H9 (cell line): ENCODE data around the gene TCN1. TPM values are rescaled to one million over a fixed set of nuclear protein-coding genes. Genes with fewer than 3 reads are reported as not detected.

Source experiments
- DNase-seq: peaks from one replicate; pipeline ENCODE4 v3.0.0-alpha.2; 2017
- H2AFZ ChIP-seq: one replicate; pipeline ENCODE4 v1.6.1; 2013; ENCODE audit warnings: mild to moderate bottlenecking, low read length, control low read depth, moderate library complexity
- H2AK5ac ChIP-seq: 2 replicates; pipeline ENCODE4 v1.6.1; 2013; ENCODE audit warnings: low read length, control low read depth, mixed read lengths; ENCODE audit not compliant: insufficient read length
- H2BK120ac ChIP-seq: one replicate; pipeline ENCODE4 v1.6.1; 2013; ENCODE audit warnings: low read depth, mild to moderate bottlenecking, low read length, control low read depth, inconsistent platforms; ENCODE audit not compliant: poor library complexity, severe bottlenecking
- H2BK12ac ChIP-seq: 2 replicates; pipeline ENCODE4 v1.6.1; 2013; ENCODE audit warnings: low read length, control low read depth, mixed read lengths, low read depth; ENCODE audit not compliant: insufficient read length
- H2BK15ac ChIP-seq: 2 replicates; pipeline ENCODE4 v1.6.1; 2013; ENCODE audit warnings: low read depth, low read length, control low read depth
- H2BK20ac ChIP-seq: one replicate; pipeline ENCODE4 v1.6.1; 2013; ENCODE audit warnings: low read depth, mild to moderate bottlenecking, low read length, control low read depth, inconsistent platforms; ENCODE audit not compliant: poor library complexity, severe bottlenecking
- H2BK5ac ChIP-seq: 2 replicates; pipeline ENCODE4 v1.6.1; 2013; ENCODE audit warnings: low read length, control low read depth, mixed read lengths; ENCODE audit not compliant: insufficient read length
- H3K14ac ChIP-seq: 2 replicates; pipeline ENCODE4 v1.6.1; 2013; ENCODE audit warnings: low read length, control low read depth; ENCODE audit not compliant: insufficient read depth
- H3K18ac ChIP-seq: 2 replicates; pipeline ENCODE4 v1.6.1; 2013; ENCODE audit warnings: low read depth, mild to moderate bottlenecking, mixed read lengths, low read length, control low read depth; ENCODE audit not compliant: insufficient read length
- H3K23ac ChIP-seq: 2 replicates; pipeline ENCODE4 v1.6.1; 2013; ENCODE audit warnings: low read length, control low read depth, mixed read lengths, low read depth; ENCODE audit not compliant: insufficient read length
- H3K23me2 ChIP-seq: 2 replicates; pipeline ENCODE4 v1.6.1; 2013; ENCODE audit warnings: low read depth, mild to moderate bottlenecking, mixed read lengths, low read length, control low read depth; ENCODE audit not compliant: insufficient read length, poor library complexity, severe bottlenecking
- H3K27ac ChIP-seq: 2 replicates; pipeline ENCODE4 v1.5.1; 2013; ENCODE audit warnings: low read length, control low read depth, mixed read lengths, low read depth; ENCODE audit not compliant: insufficient read length
- H3K27me3 ChIP-seq: 2 replicates; pipeline ENCODE4 v1.6.1; 2013; ENCODE audit warnings: low read length, control low read depth, inconsistent platforms; ENCODE audit not compliant: insufficient read depth
- H3K4ac ChIP-seq: 2 replicates; pipeline ENCODE4 v1.6.1; 2013; ENCODE audit warnings: low read depth, mild to moderate bottlenecking, control low read depth, inconsistent platforms, low read length, moderate library complexity
- H3K4me1 ChIP-seq: 2 replicates; pipeline ENCODE4 v1.6.1; 2013; ENCODE audit warnings: low read length, control low read depth, inconsistent platforms; ENCODE audit not compliant: insufficient read depth
- H3K4me2 ChIP-seq: 2 replicates; pipeline ENCODE4 v1.6.1; 2013; ENCODE audit warnings: low read length, control low read depth, mixed read lengths; ENCODE audit not compliant: insufficient read length, insufficient read depth
- H3K56ac ChIP-seq: 2 replicates; pipeline ENCODE4 v1.6.1; 2013; ENCODE audit warnings: low read depth, mild to moderate bottlenecking, mixed read lengths, low read length, control low read depth; ENCODE audit not compliant: insufficient read length
- H3K79me1 ChIP-seq: 2 replicates; pipeline ENCODE4 v1.6.1; 2013; ENCODE audit warnings: low read depth, mild to moderate bottlenecking, moderate library complexity, low read length, control low read depth, inconsistent platforms; ENCODE audit not compliant: insufficient read depth, poor library complexity, severe bottlenecking
- H3K79me2 ChIP-seq: 2 replicates; pipeline ENCODE4 v1.6.1; 2013; ENCODE audit warnings: low read length, control low read depth, inconsistent platforms; ENCODE audit not compliant: insufficient read depth
- H3K9ac ChIP-seq: 2 replicates; pipeline ENCODE4 v1.6.1; 2013; ENCODE audit warnings: low read length, control low read depth, mixed read lengths; ENCODE audit not compliant: insufficient read length; ENCODE audit errors: extremely low read depth
- H3K9me3 ChIP-seq: one replicate; pipeline ENCODE4 v1.6.1; 2013; ENCODE audit warnings: low read depth, low read length, inconsistent platforms; ENCODE audit not compliant: control insufficient read depth
- H3T11ph ChIP-seq: one replicate; pipeline ENCODE4 v1.6.1; 2013; ENCODE audit warnings: mild to moderate bottlenecking, low read length, control low read depth, inconsistent platforms
- H4K20me1 ChIP-seq: one replicate; pipeline ENCODE4 v1.6.1; 2013; ENCODE audit not compliant: control insufficient read depth, insufficient read length, insufficient read depth
- H4K5ac ChIP-seq: 2 replicates; pipeline ENCODE4 v1.6.1; 2013; ENCODE audit warnings: low read depth, mild to moderate bottlenecking, mixed read lengths, low read length, control low read depth; ENCODE audit not compliant: insufficient read length
- H4K8ac ChIP-seq: replicated peaks from 2 replicates; pipeline ENCODE4 v1.6.1; 2013; ENCODE audit warnings: low read length, control low read depth, mixed read lengths, low read depth; ENCODE audit not compliant: insufficient read length
- H4K91ac ChIP-seq: 2 replicates; pipeline ENCODE4 v1.6.1; 2013; ENCODE audit warnings: low read depth, mild to moderate bottlenecking, moderate library complexity, mixed read lengths, low read length, control low read depth; ENCODE audit not compliant: insufficient read length
- H3K27ac Mint-ChIP-seq, 3 experiments: 2 replicates in 2 of 3; 3 replicates in 1 of 3; pipeline ENCODE4 v1.8.0; 2020 to 2021; ENCODE audit warnings: mixed read lengths in 3 of 3, mild to moderate bottlenecking in 1 of 3, moderate library complexity in 1 of 3
- H3K27me3 Mint-ChIP-seq: 2 replicates; pipeline ENCODE4 v1.8.0; 2021; ENCODE audit warnings: low read depth, mild to moderate bottlenecking, moderate library complexity, mixed read lengths
- H3K36me3 Mint-ChIP-seq, 3 experiments: 2 replicates in 2 of 3; 3 replicates in 1 of 3; pipeline ENCODE4 v1.8.0; 2020 to 2021; ENCODE audit warnings: low read depth in 3 of 3, mixed read lengths in 3 of 3; ENCODE audit not compliant: insufficient read depth in 1 of 3
- H3K4me1 Mint-ChIP-seq, 2 experiments: 2 replicates each; pipeline ENCODE4 v1.8.0; 2020; ENCODE audit warnings: mixed read lengths in 2 of 2
- H3K4me3 Mint-ChIP-seq, 2 experiments: 2 replicates in 1 of 2; 3 replicates in 1 of 2; pipeline ENCODE4 v1.8.0; 2020 to 2021; ENCODE audit warnings: mild to moderate bottlenecking in 2 of 2, mixed read lengths in 2 of 2, moderate library complexity in 1 of 2
- H3K9me3 Mint-ChIP-seq, 2 experiments: 2 replicates in 1 of 2; 3 replicates in 1 of 2; pipeline ENCODE4 v1.8.0; 2020; ENCODE audit warnings: mild to moderate bottlenecking in 2 of 2, mixed read lengths in 2 of 2, moderate library complexity in 1 of 2
- CTCF ChIP-seq: fragments of 200-600 bp; sonication (generic); conservative IDR thresholded peaks from 3 replicates; pipeline ENCODE4 v1.8.0; 2021; ENCODE audit warnings: antibody characterized with exemption, mild to moderate bottlenecking
- WGBS: extraction: QIAGEN DNeasy Blood & Tissue Kit; methylation state at CpG from one replicate; pipeline ENCODE4 v1.1.7; 2013; ENCODE audit warnings: missing lambda C conversion rate, low lambda C conversion rate, mixed read lengths; ENCODE audit not compliant: insufficient read length; ENCODE audit errors: extremely low coverage; 5-methylcytosine and 5-hydroxymethylcytosine counted together
- total RNA-seq: library from RNA; stranded (reverse); gene quantifications from 2 replicates; pipeline ENCODE4 v1.2.1, GENCODE V29; 2021

Gene TCN1
- total RNA-seq, 1 experiment from 2014 or later: not detected

- Histone ChIP-seq H3K4me1 (peaks cover 4% of the 10 kb centered on the region; the same call in 1 of the 2 replicates), H4K5ac (no peak within 1 kb of the TSS), H3K9ac (peak within 1 kb of the TSS; percentile 93), H2BK5ac (no peak within 1 kb of the TSS), H3K14ac (peak within 1 kb of the TSS; percentile 91), H2BK12ac (no peak within 1 kb of the TSS), H3K23ac (no peak within 1 kb of the TSS), H2BK120ac (no peak within 1 kb of the TSS), H2AK5ac (no peak within 1 kb of the TSS), H3K4me2 (peak within 1 kb of the TSS; percentile 79), H3K79me1 (no peaks in the 10 kb centered on the region), H4K91ac (no peak within 1 kb of the TSS), H3K23me2 (peaks cover 4% of the 10 kb centered on the region), H4K8ac (no peak within 1 kb of the TSS), H3T11ph (no peak within 1 kb of the TSS), H2BK15ac (no peak within 1 kb of the TSS), H3K27me3 (no peaks in the 10 kb centered on the region), H3K18ac (peak within 1 kb of the TSS; percentile 28), H3K9me3 (no peaks in the 10 kb centered on the region), H3K56ac (no peak within 1 kb of the TSS), H4K20me1 (no peaks in the 10 kb centered on the region), H3K27ac (no peak within 1 kb of the TSS), H3K4ac (no peak within 1 kb of the TSS), H2AFZ (no peak within 1 kb of the TSS), H2BK20ac (no peak within 1 kb of the TSS), H3K79me2 (no peaks in the 10 kb centered on the region)
- Mint-ChIP-seq H3K27ac (peak within 1 kb of the TSS; percentile 93 to 98 (median 94)), H3K36me3 (peaks cover 14 to 27% (median 24%) of the 10 kb centered on the region in 3 experiments; a peak in 6 of 7 replicates), H3K27me3 (no peaks in the 10 kb centered on the region; the same call in 1 of the 2 replicates), H3K4me3 (peak within 1 kb of the TSS; percentile 93 to 94), H3K9me3 (no peaks in the 10 kb centered on the region), H3K4me1 (peaks cover 35% of the 10 kb centered on the region in 2 experiments)
- TF ChIP-seq CTCF: peak; percentile 47
- WGBS: no CpG with 5 or more reads among the region's 54 CpGs
- DNase-seq: peak; percentile 93
These were observed 55.9 kb downstream of the TCN1 start, which contains the start of gene MRPL16 for GRCh38 chr11:59810189-59810910. Gene MRPL16, minus strand, starts transcription at chr11:59810778. Its CDS starts 120 bp downstream, at chr11:59810658.
